Testis (tissue), 3 donors: ENCODE results near the gene LAD1. TPM values are rescaled to one million over a fixed set of nuclear protein-coding genes. Genes with fewer than 3 reads are reported as not detected.

Experiments used
- DNase-seq: peaks from one replicate; pipeline ENCODE4 v3.0.0-alpha.2; 2019
- H3K27ac ChIP-seq, 2 donors: fragments of 200-600 bp; sonication (generic); one replicate each; pipeline ENCODE4 v1.5.1; 2019
- H3K27me3 ChIP-seq: fragments of 200-600 bp; sonication (generic); one replicate; pipeline ENCODE4 v1.5.1; 2019
- H3K36me3 ChIP-seq: fragments of 200-600 bp; sonication (generic); one replicate; pipeline ENCODE4 v1.5.1; 2017; ENCODE audit warnings: low read depth; ENCODE audit errors: missing control alignments
- H3K4me1 ChIP-seq: fragments of 200-600 bp; sonication (generic); one replicate; pipeline ENCODE4 v1.5.1; 2019
- H3K4me3 ChIP-seq, 2 donors: fragments of 200-600 bp; sonication (generic); one replicate each; pipeline ENCODE4 v1.5.1; 2017 to 2019
- H3K9me3 ChIP-seq: fragments of 200-600 bp; sonication (generic); one replicate; pipeline ENCODE4 v1.5.1; 2017
- CTCF ChIP-seq, 3 experiments: fragments of 450-650 bp in 2 of 3; fragments of 200-600 bp in 1 of 3; sonication (generic) in 1 of 3; IDR thresholded peaks; one replicate each; pipeline ENCODE4 v1.5.1; 2016 to 2019; ENCODE audit warnings: antibody characterized with exemption in 3 of 3, mild to moderate bottlenecking in 2 of 3, moderate library complexity in 1 of 3
- POLR2A ChIP-seq: fragments of 450-650 bp; IDR thresholded peaks from one replicate; pipeline ENCODE4 v1.6.1; 2017; ENCODE audit warnings: antibody characterized with exemption, mild to moderate bottlenecking, moderate library complexity
- WGBS, 2 donors: methylation state at CpG; one replicate each; pipeline ENCODE4 v1.1.5; 2018; 5-methylcytosine and 5-hydroxymethylcytosine counted together
- intact Hi-C: fragments of 100-400 bp; cut with DNase I; formaldehyde crosslinking; loops from one replicate; pipeline ENCODE4 v1.15.1; 2023; ENCODE audit warnings: low total_unique reads
- polyA plus RNA-seq: library from polyadenylated mRNA; stranded (reverse); fragments of 350-450 nt; fragmentation: Illumina TruSeq; extraction: RNeasy Lipid Tissue Mini Kit (QIAGEN cat#74804); gene quantifications from one replicate; pipeline ENCODE4 v1.2.3, GENCODE V29; 2014; ENCODE audit warnings: low read depth, low replicate concordance; ENCODE audit not compliant: insufficient read depth
- total RNA-seq, 2 donors: library from RNA; depleted of rRNA; stranded (reverse); fragments of >200 nt; gene quantifications; one replicate each; pipeline ENCODE4 v1.2.3, GENCODE V29; 2016

LAD1 gene
- total and polyA plus RNA-seq, 3 donors from 2014 or later: 0.37 to 1.2 (median 0.71) TPM

- intact Hi-C loops: no loop called here
- Histone ChIP-seq H3K9me3 (no peaks in the 10 kb centered on the region), H3K4me3 (no peak overlapping the region), H3K36me3 (no peaks in the 10 kb centered on the region), H3K4me1 (no peaks in the 10 kb centered on the region), H3K27me3 (no peaks in the 10 kb centered on the region), H3K27ac (no peak overlapping the region)
- WGBS, 2 donors: 63 to 76% methylated on average over 4 of the region's 4 CpGs
- TF ChIP-seq POLR2A: no peak
- TF ChIP-seq CTCF (IDR thresholded peaks at IDR 0.05): no peak
- DNase-seq: no peak
Observed at GRCh38 chr1:201376107-201376463, 23.0 kb downstream of the LAD1 start.

DNA sequence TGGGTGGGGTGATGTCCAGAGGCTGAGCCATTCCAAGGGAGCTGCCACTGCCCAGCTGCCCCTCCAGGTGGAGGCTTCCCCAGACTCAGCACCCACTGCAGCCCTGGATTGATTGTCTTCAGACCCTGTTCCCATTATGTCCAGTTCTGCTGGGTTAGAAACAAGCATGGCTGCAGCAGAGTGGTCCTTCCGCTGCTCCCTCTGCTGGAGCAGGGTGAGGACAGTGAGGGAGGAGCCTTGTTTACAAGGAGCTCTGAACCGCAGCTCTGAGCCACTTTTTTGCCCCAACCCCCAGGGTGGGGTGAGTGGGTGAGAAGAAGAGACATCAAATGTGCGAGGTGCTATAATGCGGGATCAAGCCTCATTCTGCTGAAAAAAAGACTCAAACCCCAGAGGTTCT is 24.0 kb downstream of the LAD1 start:
- Histone ChIP-seq H3K27me3 (no peaks in the 10 kb centered on the region), H3K27ac (no peak overlapping the region), H3K9me3 (no peaks in the 10 kb centered on the region), H3K4me3 (no peak overlapping the region), H3K4me1 (no peaks in the 10 kb centered on the region), H3K36me3 (no peaks in the 10 kb centered on the region)
- intact Hi-C loops: no loop called here
- no peak for DNase-seq
- no peak for TF ChIP-seq CTCF (IDR thresholded peaks at IDR 0.05)
- no peak for TF ChIP-seq POLR2A
- WGBS, 2 donors: 53 to 86% methylated on average over 4 of the region's 4 CpGs

GRCh38 chr1:201374364-201374763 is 24.8 kb downstream of the LAD1 start:
- 48 to 52% methylated on average over 7 of the region's 7 CpGs for WGBS, 2 donors
- TF ChIP-seq CTCF (IDR thresholded peaks at IDR 0.05) (no peak), POLR2A (no peak)
- no peak overlapping the region for H3K27ac ChIP-seq
- intact Hi-C loops: loop anchor here (5.0 kb wide), 1 partner anchor 287 kb away; no protein-coding TSS in a partner anchor
- no peak for DNase-seq
- H3K36me3 ChIP-seq: no peaks in the 10 kb centered on the region
- no peaks in the 10 kb centered on the region for H3K9me3 ChIP-seq
- H3K27me3 ChIP-seq: no peaks in the 10 kb centered on the region
- H3K4me3 ChIP-seq: no peak overlapping the region
- no peaks in the 10 kb centered on the region for H3K4me1 ChIP-seq

- no peak for DNase-seq
- no peak for TF ChIP-seq CTCF (IDR thresholded peaks at IDR 0.05)
- TF ChIP-seq POLR2A: no peak
- Histone ChIP-seq H3K27ac (no peak overlapping the region), H3K27me3 (no peaks in the 10 kb centered on the region), H3K4me1 (no peaks in the 10 kb centered on the region), H3K4me3 (no peak overlapping the region), H3K9me3 (no peaks in the 10 kb centered on the region), H3K36me3 (no peaks in the 10 kb centered on the region)
- intact Hi-C loops: loop anchor here (5.0 kb wide), 1 partner anchor 284 kb away; no protein-coding TSS in a partner anchor
- WGBS, 2 donors: 81 to 82% methylated on average over 6 of the region's 6 CpGs
Observed at GRCh38 chr1:201371792-201372191, 27.3 kb downstream of the LAD1 start.

DNA sequence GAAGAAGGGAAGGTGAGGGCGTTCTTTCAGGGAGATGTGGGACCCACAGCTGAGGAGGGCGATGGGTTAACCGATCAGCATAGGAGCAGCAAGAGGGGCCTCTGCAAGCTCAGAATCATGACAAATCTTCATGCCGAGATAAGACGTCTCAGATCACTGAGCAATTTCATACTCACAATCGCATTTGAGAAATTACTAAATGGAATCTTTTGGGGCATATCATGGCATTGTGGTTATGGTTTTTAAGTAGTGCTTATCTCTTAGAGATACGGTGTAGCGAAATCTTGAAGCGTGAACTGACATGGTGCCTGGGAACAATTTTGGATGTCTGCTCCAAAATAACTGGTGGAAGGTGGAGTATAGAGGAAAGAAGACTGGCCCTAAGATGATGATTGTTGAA is 27.8 kb downstream of the LAD1 start:
- Histone ChIP-seq H3K27ac (no peak overlapping the region), H3K4me3 (no peak overlapping the region), H3K4me1 (no peaks in the 10 kb centered on the region), H3K36me3 (no peaks in the 10 kb centered on the region), H3K9me3 (no peaks in the 10 kb centered on the region), H3K27me3 (no peaks in the 10 kb centered on the region)
- intact Hi-C loops: loop anchor here (5.0 kb wide), 1 partner anchor 284 kb away; no protein-coding TSS in a partner anchor
- no peak for DNase-seq
- no peak for TF ChIP-seq CTCF (IDR thresholded peaks at IDR 0.05)
- TF ChIP-seq POLR2A: no peak
- WGBS, 2 donors: 75 to 90% methylated on average over 9 of the region's 9 CpGs
